Measurements from ENCODE around the gene SPACA5B. TPM values are rescaled to one million over a fixed set of nuclear protein-coding genes. Genes with fewer than 3 reads are reported as not detected.
A peak's percentile ranks its signal among the peaks of the same experiment; 100 is the strongest.
"Not testable (repeated sequence)": the region's sequence is repeated elsewhere in the genome, so short reads cannot be mapped to it uniquely, and the experiment has no call there.

Gene SPACA5B
- total RNA-seq, result not detected

DNA sequence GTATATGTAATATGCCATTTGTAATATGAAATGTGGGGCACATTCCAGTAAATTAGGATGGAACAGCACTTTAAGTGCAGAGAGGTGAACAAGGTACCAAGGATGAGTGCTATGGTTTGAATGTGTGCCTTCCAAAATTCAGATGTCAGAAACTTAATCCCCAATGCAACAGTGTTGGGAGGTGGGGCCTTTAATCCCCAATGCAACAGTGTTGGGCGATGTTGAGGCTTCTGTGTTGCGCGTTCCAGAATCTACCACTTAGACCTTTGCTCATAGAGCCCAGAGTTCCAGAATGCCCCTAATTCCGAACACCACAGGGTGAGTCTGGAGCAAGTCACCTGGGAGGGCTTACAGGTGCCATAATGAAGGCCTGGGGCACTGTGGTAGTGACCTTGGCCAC is at the start of gene SPACA5B:
SPACA5B (plus strand) TSS at position 301 of the 400 bp plus-strand sequence; CDS start at position 363, 62 bp downstream.
- H3K36me3 Mint-ChIP-seq; ATAC-seq; H3K9me3 Mint-ChIP-seq; DNase-seq (ENCODE audit: low spot score in 2 of 2); H3K27ac Mint-ChIP-seq: not testable (repeated sequence)

DNA sequence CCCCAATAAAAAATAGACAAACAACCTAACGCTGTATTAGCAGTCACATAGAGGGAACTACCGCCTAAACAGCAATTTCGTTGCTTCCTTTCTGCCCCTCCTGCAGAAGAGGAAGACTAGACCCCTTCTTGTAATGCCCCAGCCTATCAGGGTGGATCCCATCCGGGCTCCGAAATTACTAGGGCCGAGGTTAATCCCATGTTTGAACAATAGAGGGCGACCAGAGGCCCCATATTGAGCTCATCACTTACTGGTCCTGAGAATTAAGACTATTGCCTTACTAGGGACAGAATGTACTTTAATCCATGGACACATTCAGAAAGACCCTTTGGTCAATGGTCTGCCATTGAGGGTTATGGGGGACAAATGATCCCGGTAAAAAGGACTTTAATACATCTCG is 47.2 kb upstream of the SPACA5B start:
- ATAC-seq (peak; percentile 53 to 71), DNase-seq (ENCODE audit: low spot score in 2 of 2) (peak; percentile 32 to 54)
- H3K36me3 Mint-ChIP-seq, result no peaks in the 10 kb centered on the region
- H3K27ac Mint-ChIP-seq, result no peak overlapping the region
- no peaks in the 10 kb centered on the region for H3K9me3 Mint-ChIP-seq

DNA sequence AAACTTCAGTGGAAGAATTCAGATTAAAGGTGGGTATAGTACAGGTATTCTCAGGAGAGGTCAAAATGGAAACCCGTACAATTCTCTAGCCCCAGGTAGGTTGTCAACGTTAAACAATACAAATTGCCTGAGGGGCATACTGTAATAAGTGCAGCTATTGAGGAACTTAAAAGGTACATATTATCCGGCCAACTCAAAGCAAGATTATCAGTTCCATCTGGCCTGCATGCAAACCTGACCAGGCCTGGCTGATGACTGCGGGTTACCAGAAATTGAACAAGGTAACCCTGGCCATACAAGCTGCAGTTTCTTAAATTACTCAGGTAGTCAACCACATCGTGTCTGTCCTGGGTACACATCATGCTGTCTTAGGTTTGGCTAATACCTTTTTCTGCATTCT is 46.7 kb upstream of the SPACA5B start:
- Mint-ChIP-seq H3K9me3 (no peaks in the 10 kb centered on the region), H3K36me3 (no peaks in the 10 kb centered on the region), H3K27ac (no peak overlapping the region)
- ATAC-seq, result no peak
- DNase-seq (ENCODE audit: low spot score in 2 of 2), result no peak

DNA sequence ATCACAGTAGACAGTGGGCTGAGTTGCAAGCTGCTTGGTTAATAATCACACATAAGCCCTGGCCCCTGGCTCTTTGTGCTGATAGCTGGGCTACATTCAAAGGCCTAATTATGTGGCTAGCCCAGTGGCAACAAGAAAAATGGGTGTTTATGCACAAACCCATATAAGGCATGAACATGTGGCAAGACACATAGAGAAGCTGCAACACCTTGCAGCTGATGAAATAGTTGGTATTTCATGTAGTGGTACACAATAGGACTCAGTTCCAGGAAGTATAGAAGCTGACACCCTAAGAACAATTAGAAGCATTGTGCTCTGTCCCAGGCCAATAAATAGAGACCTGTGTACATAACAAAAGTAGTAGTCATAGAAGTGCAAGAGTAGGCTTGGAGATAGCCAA is 44.3 kb upstream of the SPACA5B start:
- DNase-seq (ENCODE audit: low spot score in 2 of 2) (no peak), ATAC-seq (no peak)
- Mint-ChIP-seq H3K27ac (no peak overlapping the region), H3K36me3 (no peaks in the 10 kb centered on the region), H3K9me3 (no peaks in the 10 kb centered on the region)

DNA sequence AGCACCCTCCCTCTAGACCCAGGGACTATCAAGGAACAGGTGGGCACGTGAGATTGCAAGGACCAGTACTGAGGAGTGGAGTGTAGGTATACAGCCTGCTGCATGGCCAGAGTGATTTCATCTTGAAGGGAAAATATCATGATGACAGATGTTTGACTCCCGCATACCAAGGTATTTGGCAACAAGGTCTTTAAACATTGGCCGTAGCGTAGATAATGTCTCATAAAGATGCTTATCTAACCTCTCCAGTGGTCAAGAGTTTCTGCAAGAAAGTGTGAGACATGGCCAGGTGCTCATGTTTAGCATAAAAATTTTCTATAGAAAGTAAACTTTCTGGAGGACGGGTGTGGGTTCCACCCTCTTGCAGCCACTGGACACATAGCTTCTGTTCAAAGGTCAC is 40.3 kb upstream of the SPACA5B start:
- no peaks in the 10 kb centered on the region for H3K36me3 Mint-ChIP-seq
- H3K27ac Mint-ChIP-seq, result no peak overlapping the region
- H3K9me3 Mint-ChIP-seq, result no peaks in the 10 kb centered on the region
- ATAC-seq (no peak), DNase-seq (ENCODE audit: low spot score in 2 of 2) (no peak)

DNA sequence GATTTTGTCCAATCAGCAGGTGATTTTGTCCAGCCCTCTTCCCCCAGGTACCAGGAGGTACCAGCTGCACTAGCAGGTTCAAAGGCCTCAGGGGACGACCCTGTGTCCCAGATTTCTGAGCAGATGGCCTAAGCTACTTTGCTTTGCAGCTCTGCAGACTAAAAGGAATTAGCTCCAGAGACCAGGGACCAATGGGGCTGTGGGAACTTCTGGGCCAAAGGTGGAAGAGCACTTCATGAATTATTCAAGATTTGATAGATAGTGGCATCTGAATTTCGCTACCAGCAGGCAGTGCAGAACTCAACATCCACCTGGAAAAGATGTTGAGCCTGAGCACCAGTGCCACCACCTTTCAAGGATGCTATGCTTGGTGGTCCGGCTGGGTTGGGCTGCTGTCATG is 37.9 kb upstream of the SPACA5B start:
- not testable (repeated sequence) for ATAC-seq, H3K27ac Mint-ChIP-seq, H3K9me3 Mint-ChIP-seq

DNA sequence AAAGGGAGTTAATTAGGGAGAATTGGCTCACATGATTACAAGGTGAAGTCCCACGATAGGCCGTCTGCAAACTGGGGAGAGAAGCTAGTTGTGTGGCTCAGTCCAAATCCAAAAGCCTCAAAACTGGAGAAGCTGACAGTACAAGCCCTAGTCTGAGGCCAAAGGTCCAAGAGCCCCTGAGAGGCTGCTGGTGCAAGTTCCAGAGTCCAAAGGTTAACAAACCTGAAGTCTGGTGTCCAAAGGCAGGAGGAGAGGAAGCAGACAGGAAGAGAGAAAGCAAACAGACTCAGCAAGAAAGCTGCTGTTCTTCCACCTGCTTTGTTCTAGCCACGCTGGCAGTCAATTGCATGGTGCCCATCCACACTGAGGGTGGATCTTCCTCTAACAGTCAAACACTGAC is 29.0 kb upstream of the SPACA5B start:
- H3K36me3 Mint-ChIP-seq, result no peaks in the 10 kb centered on the region
- H3K9me3 Mint-ChIP-seq, result peaks cover 0 to 9% of the 10 kb centered on the region in 2 donors
- H3K27ac Mint-ChIP-seq, result no peak overlapping the region
- DNase-seq (ENCODE audit: low spot score in 2 of 2), result no peak
- ATAC-seq, result no peak

More for the DNA sequence above, 37.9 kb upstream of the SPACA5B start:
- H3K36me3 Mint-ChIP-seq; DNase-seq (ENCODE audit: low spot score in 2 of 2): not testable (repeated sequence)

DNA sequence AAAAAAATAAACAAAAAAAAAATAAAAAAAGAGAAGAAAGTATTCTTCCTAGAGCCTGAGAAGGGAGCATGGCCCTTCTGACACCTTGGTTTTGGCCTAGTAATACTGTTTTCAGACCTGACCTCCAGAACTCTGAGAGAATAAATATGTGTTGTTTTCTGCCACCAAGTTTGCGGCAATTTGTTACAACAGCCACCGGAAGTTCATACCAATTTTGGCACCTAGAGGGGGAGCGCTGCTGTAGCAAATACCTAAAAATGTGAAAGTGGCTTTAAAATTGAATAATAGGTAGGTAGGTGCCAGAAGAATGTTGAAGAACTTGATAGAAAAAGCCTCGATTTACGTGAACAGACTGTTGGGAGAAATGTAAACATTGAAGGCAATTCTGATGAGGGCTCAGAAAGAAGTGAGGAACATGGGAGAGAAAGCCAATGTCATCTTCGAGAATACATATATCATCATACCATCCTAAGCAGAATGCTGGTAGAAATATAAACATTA is 27.5 kb upstream of the SPACA5B start:
- no peak overlapping the region for H3K27ac Mint-ChIP-seq
- DNase-seq (ENCODE audit: low spot score in 2 of 2) (no peak), ATAC-seq (no peak)
- H3K9me3 Mint-ChIP-seq, result peaks cover 0 to 9% of the 10 kb centered on the region in 2 donors
- no peaks in the 10 kb centered on the region for H3K36me3 Mint-ChIP-seq

DNA sequence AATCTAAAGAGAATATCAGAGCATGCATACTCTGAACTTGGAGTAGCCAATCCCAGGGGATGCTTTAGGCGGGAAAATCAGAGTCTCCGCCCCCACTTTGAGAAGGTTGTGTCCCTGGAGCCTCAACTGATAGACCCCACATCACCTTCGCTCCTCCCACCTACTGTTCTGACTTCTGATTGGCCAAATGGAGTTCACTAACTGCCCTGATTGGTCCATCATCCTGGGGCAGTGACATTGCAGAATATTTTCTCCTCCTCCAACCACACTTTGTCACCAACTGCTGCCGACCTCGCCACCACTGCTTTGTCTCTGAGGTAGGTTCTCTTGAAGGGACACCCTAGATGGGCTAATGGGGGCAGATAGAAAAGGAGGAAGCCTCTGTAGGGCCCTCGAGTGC is 22.7 kb upstream of the SPACA5B start:
- Mint-ChIP-seq H3K27ac (no peak overlapping the region), H3K36me3 (no peaks in the 10 kb centered on the region), H3K9me3 (no peaks in the 10 kb centered on the region)
- ATAC-seq (no peak), DNase-seq (ENCODE audit: low spot score in 2 of 2) (no peak)

DNA sequence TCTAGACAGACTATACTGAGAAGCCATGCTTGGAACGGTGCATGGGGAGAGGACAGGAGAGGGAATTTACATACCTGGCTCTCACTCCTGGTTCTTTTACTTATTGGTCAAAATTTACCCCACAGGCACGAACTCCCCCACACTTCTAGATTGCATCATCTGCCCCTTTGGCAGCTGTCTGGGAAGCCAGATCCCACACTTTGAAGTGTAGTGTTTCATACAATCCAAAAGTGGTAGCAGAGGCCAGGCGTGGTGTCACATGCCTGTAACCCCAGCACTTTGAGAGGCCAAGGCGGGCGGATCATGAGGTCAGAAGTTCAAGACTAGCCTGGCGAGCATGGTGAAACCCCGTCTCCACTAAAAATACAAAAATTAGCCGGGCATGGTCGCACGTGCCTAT is 5.1 kb upstream of the SPACA5B start:
- H3K36me3 Mint-ChIP-seq; DNase-seq (ENCODE audit: low spot score in 2 of 2); ATAC-seq; H3K9me3 Mint-ChIP-seq; H3K27ac Mint-ChIP-seq: not testable (repeated sequence)

DNA sequence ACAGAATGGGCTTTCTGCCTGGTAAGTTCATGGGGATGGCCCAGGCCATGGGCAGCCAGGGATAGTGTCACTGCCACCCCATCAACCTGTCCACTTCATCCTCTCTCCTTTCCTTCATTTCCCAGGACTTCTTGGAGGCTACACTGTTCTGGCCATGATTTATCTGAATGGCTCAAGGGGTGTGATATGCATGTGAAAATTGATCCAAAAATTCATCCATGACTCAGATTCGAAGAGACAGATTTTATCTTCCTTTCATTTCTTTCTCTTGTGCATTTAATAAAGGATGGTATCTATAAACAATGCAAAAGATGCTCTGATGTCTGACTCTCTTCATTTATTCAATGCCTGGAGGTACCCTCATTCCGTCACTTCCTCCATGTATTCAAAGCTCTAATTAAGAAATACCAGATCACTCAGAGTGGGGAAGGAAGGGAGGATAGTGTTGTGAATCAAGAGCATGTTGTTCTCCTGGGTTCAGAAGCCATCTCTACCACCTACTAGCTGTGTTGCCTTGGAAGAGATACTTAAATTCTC is 1.9 kb downstream of the SPACA5B start:
- not testable (repeated sequence) for ATAC-seq; H3K27ac Mint-ChIP-seq; H3K36me3 Mint-ChIP-seq; DNase-seq (ENCODE audit: low spot score in 2 of 2); H3K9me3 Mint-ChIP-seq

DNA sequence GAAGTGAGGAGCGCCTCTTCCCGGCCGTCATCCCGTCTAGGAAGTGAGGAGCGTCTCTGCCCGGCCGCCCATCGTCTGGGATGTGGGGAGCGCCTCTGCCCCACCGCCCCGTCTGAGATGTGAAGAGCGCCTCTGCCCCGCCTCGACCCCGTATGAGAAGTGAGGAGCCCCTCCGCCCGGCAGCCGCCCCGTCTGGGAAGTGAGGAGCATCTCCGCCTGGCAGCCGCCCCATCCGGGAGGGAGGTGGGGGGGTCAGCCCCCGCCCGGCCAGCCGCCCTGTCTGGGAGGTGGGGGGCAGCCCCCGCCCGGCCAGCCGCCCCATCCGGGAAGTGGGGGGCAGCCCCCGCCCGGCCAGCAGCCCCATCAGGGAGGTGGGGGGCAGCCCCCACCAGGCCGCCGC is 8.7 kb downstream of the SPACA5B start:
- not testable (repeated sequence) for H3K36me3 Mint-ChIP-seq; DNase-seq (ENCODE audit: low spot score in 2 of 2); H3K27ac Mint-ChIP-seq; H3K9me3 Mint-ChIP-seq; ATAC-seq

DNA sequence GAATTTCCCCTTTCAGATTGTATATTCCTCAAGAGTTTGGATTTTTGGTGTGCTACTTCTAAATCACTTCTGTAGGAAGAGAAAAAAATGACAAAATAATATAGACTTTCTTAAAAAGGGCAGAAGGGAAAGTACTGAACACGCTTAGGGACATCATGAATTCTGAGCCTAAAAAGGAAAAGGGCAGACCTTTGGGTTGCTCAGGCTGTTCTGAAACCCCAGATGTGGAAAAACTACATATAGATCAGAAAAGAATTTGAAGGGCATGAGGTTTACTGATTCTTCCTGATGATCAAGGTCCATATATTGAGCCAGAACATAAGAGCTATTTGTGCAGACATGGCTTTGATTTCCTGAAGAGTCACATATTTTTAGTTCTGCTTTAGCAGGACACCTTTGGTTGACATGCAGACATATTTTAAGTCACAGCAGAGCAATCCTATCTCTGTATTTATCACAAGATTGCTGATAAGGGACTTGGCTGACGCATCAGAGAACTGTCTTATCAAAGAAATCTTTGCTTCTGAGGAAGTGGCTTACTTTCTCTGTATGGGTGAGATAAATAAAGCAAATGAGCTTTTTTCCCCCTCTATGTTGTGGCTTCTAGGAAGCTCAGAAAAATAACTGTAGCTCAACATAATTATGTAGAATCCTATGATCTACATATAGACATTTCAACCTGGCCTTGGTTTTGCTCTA is 11.5 kb downstream of the SPACA5B start:
- not testable (repeated sequence) for H3K27ac Mint-ChIP-seq; H3K36me3 Mint-ChIP-seq; DNase-seq (ENCODE audit: low spot score in 2 of 2); H3K9me3 Mint-ChIP-seq
- ATAC-seq, result peak; percentile 64 to 68

DNA sequence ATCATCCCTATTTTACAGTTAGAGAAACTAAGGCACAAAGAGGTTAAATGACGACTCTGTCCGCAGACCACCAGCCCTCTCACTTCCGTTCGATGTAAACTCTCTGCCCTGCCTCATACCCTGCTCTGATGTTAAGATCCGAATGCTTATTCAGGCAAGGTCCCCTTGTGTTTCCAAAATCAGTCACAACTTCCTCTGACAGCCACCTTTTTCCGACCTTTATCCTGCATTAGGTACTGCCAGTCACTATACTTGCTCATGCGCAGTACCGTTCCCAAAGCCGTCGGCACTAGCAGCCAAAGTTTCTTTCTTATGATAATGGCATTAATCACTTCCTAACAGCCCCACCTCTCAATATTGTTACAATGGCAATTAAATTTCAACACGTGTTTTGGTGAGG is 12.3 kb downstream of the SPACA5B start:
- H3K9me3 Mint-ChIP-seq, H3K36me3 Mint-ChIP-seq: not testable (repeated sequence)
- peak overlapping the region in 1 of 2 donors; percentile 80 for H3K27ac Mint-ChIP-seq
- peak in 1 of 2 donors; percentile 54 for DNase-seq (ENCODE audit: low spot score in 2 of 2)
- ATAC-seq, result peak; percentile 84 to 89

DNA sequence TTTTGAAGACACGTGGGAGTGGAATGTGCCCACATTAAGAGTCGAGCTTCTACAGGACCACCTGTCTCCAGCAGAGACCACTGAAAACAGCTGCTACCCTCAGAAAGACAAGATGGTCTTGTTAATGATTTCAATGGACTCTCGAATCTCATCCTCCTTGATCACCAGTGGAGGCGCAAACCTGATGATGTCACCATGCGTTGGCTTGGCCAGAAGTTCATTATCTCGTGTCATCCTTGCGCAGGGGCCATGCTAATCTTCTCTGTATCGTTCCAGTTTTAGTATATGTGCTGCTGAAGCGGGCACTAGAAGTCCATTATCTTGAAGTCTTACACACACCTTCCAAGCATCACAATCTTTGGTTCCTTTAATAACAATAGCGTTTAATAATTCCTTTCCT is 23.3 kb downstream of the SPACA5B start:
- Mint-ChIP-seq H3K36me3 (no peaks in the 10 kb centered on the region), H3K27ac (no peak overlapping the region)

DNA sequence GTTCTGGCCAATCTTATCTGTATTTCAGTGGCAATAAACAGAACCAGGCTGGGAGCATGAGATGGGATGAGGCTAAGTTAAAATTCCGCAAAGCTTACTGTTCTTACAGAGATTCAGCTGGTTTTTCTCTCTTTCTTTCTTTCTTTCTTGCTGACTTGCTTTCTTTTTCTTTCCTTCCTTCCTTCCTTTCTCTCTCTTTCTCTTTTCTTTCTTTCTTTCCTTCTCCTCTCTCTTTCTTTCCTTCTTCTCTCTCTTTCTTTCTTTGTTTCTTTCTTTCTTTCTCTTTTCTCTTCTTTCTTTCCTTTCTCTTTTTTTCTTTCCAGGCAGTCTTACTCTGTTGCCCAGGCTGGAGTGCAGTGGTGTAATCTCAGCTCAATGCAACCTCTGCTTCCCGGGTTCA is 24.4 kb downstream of the SPACA5B start:
- no peaks in the 10 kb centered on the region for H3K9me3 Mint-ChIP-seq
- ATAC-seq (no peak), DNase-seq (ENCODE audit: low spot score in 2 of 2) (no peak)
- H3K36me3 Mint-ChIP-seq, result no peaks in the 10 kb centered on the region
- H3K27ac Mint-ChIP-seq, result no peak overlapping the region

More for the DNA sequence above, 23.3 kb downstream of the SPACA5B start:
- H3K9me3 Mint-ChIP-seq, result no peaks in the 10 kb centered on the region
- DNase-seq (ENCODE audit: low spot score in 2 of 2) (no peak), ATAC-seq (no peak)

DNA sequence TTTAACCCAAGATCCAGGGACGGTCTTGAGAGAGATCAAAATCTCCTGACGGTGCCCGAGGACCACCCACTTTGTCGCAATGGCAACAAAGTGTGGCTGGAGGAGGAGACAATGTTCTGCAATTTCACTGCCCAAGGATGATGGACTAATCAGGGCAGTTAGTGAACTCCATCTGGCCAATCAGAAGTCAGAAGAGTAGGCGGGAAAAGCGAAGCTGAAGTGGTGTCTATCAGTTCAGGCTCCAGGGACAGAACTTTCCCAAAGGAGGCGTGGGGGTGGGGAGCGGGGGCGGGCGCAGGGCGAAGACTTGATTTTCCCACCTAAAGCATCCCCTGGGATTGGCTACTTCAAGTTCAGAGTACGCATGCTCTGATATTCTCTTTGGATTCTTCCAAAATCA is 25.6 kb downstream of the SPACA5B start:
- H3K27ac Mint-ChIP-seq, result no peak overlapping the region
- H3K9me3 Mint-ChIP-seq, result no peaks in the 10 kb centered on the region
- DNase-seq (ENCODE audit: low spot score in 2 of 2), result no peak
- no peak for ATAC-seq
- H3K36me3 Mint-ChIP-seq, result no peaks in the 10 kb centered on the region

DNA sequence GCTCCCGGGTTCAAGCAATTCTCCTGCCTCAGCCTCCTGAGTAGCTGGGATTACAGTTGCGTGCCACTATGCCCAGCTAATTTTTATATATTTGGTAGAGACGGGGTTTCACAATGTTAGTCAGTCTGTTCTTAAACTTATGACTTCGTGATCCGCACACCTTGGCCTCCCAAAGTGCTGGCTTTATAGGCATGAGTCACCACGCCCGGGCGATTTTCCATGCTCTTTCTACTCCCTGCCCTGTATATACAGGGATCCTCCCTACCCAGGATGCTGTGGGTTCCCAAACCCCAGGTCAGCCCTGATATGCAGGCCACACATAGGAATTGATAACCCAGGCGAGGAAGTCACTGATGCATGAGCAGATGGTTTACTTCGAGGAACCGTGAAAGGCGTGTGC is 34.8 kb downstream of the SPACA5B start:
- ATAC-seq, result no peak
- H3K36me3 Mint-ChIP-seq, result no peaks in the 10 kb centered on the region
- no peak for DNase-seq (ENCODE audit: low spot score in 2 of 2)

More for the DNA sequence above, 34.8 kb downstream of the SPACA5B start:
- Mint-ChIP-seq H3K9me3 (no peaks in the 10 kb centered on the region), H3K27ac (no peak overlapping the region)

Measured in activated naive CD4-positive, alpha-beta T cell treated with anti-CD3 and anti-CD28 coated beads, Interleukin-2, amount 50 U/mL, for 72 hours (primary cell).